ENCODE data around the gene CFAP300.

DNA sequence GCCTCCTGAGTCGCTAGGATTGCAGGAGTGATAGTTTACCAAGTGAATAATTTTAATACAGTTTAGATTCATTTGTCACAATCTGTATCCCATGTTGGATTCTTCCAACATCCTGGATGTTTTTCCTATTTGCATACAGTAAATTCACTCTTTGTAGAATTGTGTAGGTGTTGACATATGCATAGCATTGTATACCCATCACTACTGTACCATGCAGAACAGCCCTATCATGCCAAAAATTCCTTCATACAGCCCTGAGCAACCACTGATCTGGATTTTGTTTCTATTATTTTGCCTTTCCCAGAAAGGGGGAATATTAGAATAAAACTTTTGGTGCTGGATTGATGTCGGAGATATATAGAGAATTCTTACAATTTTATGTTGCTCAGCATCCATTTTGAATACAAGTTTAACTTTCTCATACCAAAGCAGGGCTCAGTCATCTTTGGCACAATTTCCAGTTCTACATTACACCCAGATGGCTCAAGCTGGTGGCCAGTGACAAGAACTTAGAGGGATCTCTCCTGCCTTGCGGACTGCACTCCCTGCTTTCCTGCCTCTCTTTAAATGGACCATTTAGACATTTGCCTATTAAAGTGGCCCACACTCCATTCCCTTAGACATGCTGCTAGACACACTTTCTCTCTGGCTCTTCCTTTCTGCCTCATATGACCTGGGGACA, 45.4 kb upstream of the CFAP300 start:
- TF ChIP-seq, protein P1, sequence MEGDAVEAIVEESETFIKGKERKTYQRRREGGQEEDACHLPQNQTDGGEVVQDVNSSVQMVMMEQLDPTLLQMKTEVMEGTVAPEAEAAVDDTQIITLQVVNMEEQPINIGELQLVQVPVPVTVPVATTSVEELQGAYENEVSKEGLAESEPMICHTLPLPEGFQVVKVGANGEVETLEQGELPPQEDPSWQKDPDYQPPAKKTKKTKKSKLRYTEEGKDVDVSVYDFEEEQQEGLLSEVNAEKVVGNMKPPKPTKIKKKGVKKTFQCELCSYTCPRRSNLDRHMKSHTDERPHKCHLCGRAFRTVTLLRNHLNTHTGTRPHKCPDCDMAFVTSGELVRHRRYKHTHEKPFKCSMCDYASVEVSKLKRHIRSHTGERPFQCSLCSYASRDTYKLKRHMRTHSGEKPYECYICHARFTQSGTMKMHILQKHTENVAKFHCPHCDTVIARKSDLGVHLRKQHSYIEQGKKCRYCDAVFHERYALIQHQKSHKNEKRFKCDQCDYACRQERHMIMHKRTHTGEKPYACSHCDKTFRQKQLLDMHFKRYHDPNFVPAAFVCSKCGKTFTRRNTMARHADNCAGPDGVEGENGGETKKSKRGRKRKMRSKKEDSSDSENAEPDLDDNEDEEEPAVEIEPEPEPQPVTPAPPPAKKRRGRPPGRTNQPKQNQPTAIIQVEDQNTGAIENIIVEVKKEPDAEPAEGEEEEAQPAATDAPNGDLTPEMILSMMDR (IDR thresholded peaks at IDR 0.05), result no peak
- no peak for TF ChIP-seq POLR2A (IDR thresholded peaks at IDR 0.05)
